Daoy (cell line): Measurements from ENCODE around the gene NLGN4Y. TPM values are rescaled to one million over a fixed set of nuclear protein-coding genes. Genes with fewer than 3 reads are reported as not detected.
"Not testable (repeated sequence)": the region's sequence is repeated elsewhere in the genome, so short reads cannot be mapped to it uniquely, and the experiment has no call there.

Experiments used
- DNase-seq: peaks from one replicate; pipeline ENCODE4 v3.0.0-alpha.2; 2015; ENCODE audit warnings: low read depth
- total RNA-seq: library from RNA; depleted of rRNA; stranded (reverse); fragments of >200 nt; shearing (Covaris generic); gene quantifications from 2 replicates; pipeline ENCODE4 v1.2.3, GENCODE V29; 2014

NLGN4Y gene
- total RNA-seq, 1 experiment from 2014 or later: not detected

DNA sequence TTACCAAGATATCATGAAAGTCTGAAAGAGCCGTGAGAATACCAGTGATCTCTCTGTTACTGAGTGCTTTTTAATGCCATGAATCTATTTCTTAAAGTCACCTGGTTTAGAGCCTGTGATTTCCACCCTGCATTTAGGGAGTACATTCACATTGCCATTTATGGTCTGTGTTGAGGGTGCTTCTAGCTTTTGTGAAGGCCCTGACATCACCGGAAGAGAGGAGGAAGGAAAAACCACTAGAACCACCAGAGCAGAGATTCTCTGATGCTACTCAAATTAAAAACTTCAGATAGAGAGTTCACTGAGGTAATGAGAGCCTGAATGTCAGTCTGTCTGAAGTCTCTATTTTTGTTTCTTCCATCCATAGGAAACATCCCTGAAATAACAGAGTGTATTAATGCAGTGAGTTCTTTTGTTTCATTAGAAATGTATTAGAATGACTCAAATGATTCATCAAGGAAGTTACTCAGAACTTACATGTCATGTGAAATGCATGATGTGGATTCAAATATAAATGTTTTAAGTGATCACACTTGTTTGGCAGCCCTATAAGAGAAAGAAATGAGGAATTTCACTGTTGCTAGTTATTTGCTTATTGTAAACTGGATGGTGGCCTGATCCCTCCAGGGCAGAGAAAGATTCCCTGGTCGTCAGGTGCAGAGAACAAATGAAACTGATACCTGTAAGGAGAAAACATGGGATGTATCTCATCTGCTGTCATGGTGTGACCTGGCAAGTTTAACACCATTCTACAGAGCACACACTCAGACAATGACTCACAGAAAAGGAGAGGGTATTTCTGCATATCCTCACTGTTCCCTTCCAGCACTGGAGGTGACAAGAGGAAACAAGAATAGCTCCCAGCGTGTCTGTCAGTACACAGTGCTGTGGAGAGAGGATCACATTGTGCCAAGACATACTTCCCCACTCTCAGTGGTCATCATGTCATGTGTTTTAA is 310.1 kb downstream of the NLGN4Y start:
- DNase-seq: no peak

DNA sequence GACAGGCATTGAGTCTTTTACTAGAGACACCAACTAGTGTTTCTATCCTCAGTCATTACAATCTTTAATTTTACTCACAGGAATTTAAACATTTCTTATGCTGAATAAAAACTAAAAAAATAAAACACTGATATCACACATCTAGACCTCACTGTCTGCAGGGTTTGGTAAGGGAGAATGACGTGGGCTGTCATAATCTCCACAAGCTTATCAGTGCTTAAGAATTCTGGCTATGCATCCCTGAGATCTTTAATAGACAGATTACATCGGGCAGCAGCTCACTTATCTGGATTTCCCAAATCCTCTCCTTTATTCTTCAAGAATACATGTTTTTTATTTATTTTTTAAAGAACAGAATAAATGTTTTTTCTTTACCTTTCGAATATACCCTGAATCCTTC is 313.1 kb downstream of the NLGN4Y start:
- DNase-seq: no peak

DNA sequence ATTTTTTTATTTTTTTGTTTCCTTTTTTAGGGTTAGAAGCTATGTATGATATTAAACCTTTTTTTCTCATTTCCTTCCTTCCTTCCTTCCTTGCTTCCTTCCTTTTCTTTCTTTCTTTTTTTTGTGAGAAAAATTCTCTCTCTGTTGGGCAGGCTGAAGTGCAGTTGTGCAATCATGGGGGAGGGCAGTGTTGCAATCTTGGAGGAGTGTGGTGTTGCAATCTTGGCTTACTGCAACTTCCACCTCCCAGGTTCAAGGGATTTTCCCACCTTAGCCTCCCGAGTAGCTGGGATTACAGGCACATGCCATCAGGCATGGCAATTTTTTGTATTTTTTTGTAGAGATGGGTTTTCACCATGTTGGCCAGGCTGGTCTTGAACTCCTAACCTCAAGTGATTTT is 326.4 kb downstream of the NLGN4Y start:
- DNase-seq: no peak

DNA sequence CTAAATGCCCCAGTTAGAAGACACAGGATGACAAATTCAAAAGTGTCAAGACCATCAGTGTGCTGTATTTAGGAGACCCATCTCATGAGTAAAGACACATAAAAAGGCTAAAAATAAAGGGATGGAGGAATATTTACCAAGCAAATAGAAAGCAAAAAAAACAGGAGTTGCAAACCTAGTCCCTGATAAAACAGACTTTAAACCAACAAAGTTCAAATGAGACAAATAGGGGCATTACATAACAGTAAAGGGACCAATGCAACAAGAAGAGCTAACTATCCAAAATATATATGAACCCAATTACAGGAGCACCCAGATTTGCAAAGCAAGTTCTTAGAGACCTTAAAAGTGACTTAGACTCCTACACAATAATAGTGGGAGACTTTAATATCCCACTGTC is 336.1 kb downstream of the NLGN4Y start:
- no peak for DNase-seq

DNA sequence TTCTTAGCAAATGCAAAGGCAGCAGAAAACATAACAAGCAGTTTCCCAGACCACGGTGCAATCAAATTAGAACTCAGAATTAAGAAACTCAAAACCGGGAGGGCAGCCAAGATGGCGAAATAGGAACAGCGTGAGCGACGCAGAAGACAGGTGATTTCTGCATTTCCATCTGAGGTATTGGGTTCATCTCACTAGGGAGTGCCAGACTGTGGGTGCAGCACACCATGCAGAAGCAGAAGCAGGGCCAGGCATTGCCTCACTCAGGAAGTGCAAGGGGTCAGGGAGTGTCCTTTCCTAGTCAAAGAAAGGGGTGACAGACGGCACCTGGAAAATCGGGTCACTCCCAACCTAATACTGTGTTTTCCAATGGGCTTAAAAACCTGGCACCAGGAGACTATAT is 336.7 kb downstream of the NLGN4Y start:
- DNase-seq: not testable (repeated sequence)

DNA sequence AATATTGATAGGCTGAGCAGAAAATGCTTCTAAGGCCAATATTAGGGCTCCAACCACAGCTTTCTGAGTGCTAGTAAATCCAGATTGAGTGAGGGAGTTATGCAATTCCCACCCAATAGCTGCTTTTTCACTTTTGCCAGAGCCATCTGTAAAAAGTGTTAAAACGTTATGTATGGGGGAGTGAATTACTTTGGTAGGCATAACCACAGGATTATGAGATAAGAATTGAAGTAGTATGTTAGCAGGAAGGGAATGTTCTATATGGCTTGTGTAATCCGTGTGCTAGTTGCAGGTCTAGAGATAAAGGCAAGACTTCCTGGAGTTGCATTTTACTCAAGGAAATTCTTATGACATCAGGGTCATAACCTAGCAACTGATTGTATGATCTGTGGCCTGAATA is 347.6 kb downstream of the NLGN4Y start:
- DNase-seq: no peak
